Brain microvascular endothelial cell (primary cell): ENCODE data around the gene TCERG1L.

Source experiments
- DNase-seq: peaks from one replicate; pipeline ENCODE4 v3.0.0-alpha.2; 2020
- H3K27ac ChIP-seq: fragments of 250-450 bp; sonication (Bioruptor Pico); 2 replicates; pipeline ENCODE4 v1.5.1; 2020; ENCODE audit warnings: mild to moderate bottlenecking, moderate library complexity
- H3K27me3 ChIP-seq: fragments of 250-450 bp; sonication (Bioruptor Pico); replicated peaks from 2 replicates; pipeline ENCODE4 v1.5.1; 2020; ENCODE audit warnings: mild to moderate bottlenecking
- H3K36me3 ChIP-seq: fragments of 250-450 bp; sonication (Bioruptor Pico); replicated peaks from 2 replicates; pipeline ENCODE4 v1.5.1; 2020; ENCODE audit warnings: mild to moderate bottlenecking
- H3K4me3 ChIP-seq: 2 replicates; pipeline ENCODE4 v1.5.1; 2011; ENCODE audit warnings: low read depth, mild to moderate bottlenecking, control low read depth, low read length, moderate library complexity
- CTCF ChIP-seq: IDR thresholded peaks from 2 replicates; pipeline ENCODE4 v1.5.1; 2011; ENCODE audit warnings: low read depth, mild to moderate bottlenecking, moderate library complexity, low read length, control low read depth, inconsistent platforms; ENCODE audit errors: missing control alignments
- in situ Hi-C: cut with HindIII; loops from 2 replicates; pipeline ENCODE4 v1.10.0; 2017; ENCODE audit warnings: low sequenced_read_pairs, low pct_ligation_motif_present

The TCERG1L gene

GRCh38 chr10:131224106-131224505 is 87.4 kb downstream of the TCERG1L start:
- H3K27ac ChIP-seq, result no peak overlapping the region

GRCh38 chr10:131223422-131223821 is 88.1 kb downstream of the TCERG1L start:
- H3K27me3 ChIP-seq, result no peaks in the 10 kb centered on the region
- H3K27ac ChIP-seq, result no peak overlapping the region
- no peak for TF ChIP-seq CTCF
- no peaks in the 10 kb centered on the region for H3K36me3 ChIP-seq
- DNase-seq, result no peak
- in situ Hi-C loops, result no loop called here
- no peak overlapping the region for H3K4me3 ChIP-seq

More at GRCh38 chr10:131224106-131224505, 87.4 kb downstream of the TCERG1L start:
- no peak for DNase-seq
- Histone ChIP-seq H3K36me3 (no peaks in the 10 kb centered on the region), H3K4me3 (no peak overlapping the region), H3K27me3 (no peaks in the 10 kb centered on the region)
- TF ChIP-seq CTCF, result no peak
- in situ Hi-C loops, result no loop called here

GRCh38 chr10:131222986-131223385 is 88.5 kb downstream of the TCERG1L start:
- Histone ChIP-seq H3K36me3 (no peaks in the 10 kb centered on the region), H3K27me3 (no peaks in the 10 kb centered on the region), H3K4me3 (no peak overlapping the region), H3K27ac (no peak overlapping the region)
- TF ChIP-seq CTCF, result no peak
- no peak for DNase-seq
- in situ Hi-C loops, result no loop called here

GRCh38 chr10:131221632-131222277 is 89.8 kb downstream of the TCERG1L start:
- Histone ChIP-seq H3K36me3 (no peaks in the 10 kb centered on the region), H3K27me3 (no peaks in the 10 kb centered on the region), H3K4me3 (no peak overlapping the region), H3K27ac (no peak overlapping the region)
- in situ Hi-C loops, result no loop called here
- TF ChIP-seq CTCF, result no peak
- no peak for DNase-seq

GRCh38 chr10:131220601-131221171 is 90.8 kb downstream of the TCERG1L start:
- H3K27ac ChIP-seq, result no peak overlapping the region
- no peak overlapping the region for H3K4me3 ChIP-seq
- no peak for DNase-seq
- no peak for TF ChIP-seq CTCF
- in situ Hi-C loops, result no loop called here
- H3K27me3 ChIP-seq, result no peaks in the 10 kb centered on the region
- no peaks in the 10 kb centered on the region for H3K36me3 ChIP-seq
